K562 (cell line): Measurements from ENCODE around the gene PGBD1. TPM values are rescaled to one million over a fixed set of nuclear protein-coding genes. Genes with fewer than 3 reads are reported as not detected.

Experiments used
- ATAC-seq: fragments of 200-7000 bp; cut with Tn5 transposase; 3 replicates; pipeline ENCODE4 v1.9.1; 2020; ENCODE audit warnings: moderate library complexity
- BruUV-seq: library from RNA; stranded (reverse); fragments of 400-500 nt; replicated peaks from 2 replicates; lab custom pipeline; 2021; lab: Mats Ljungman, UMichigan
- CTCF ChIA-PET: fragments of 300-600 bp; formaldehyde crosslinking; extraction: SDS; loops from one replicate; lab custom pipeline; 2021; ENCODE audit warnings: low intra/inter-chr PET ratio; lab: Yijun Ruan, JAX
- POLR2A ChIA-PET: fragments of 300-600, 350-650 bp; sonication (Branson Sonifier 250); formaldehyde crosslinking; extraction: SDS; loops from one replicate; lab custom pipeline; 2021; ENCODE audit warnings: antibody characterized with exemption, inconsistent platforms; lab: Yijun Ruan, JAX
- DNase-seq, 4 experiments: peaks; one replicate each; pipeline versions ENCODE4 v3.0.0 to v3.0.0-alpha.2; 2011 to 2018; ENCODE audit warnings: low spot score in 3 of 4, mixed read lengths in 3 of 4; ENCODE audit errors: extremely low read depth in 1 of 4
- FAIRE-seq: peaks from 2 replicates; lab custom pipeline; 2011; peaks lifted over from hg19 to GRCh38; lab: Jason Lieb, UNC
- H2AFZ ChIP-seq: 2 replicates; pipeline ENCODE4 v1.6.0; 2011; ENCODE audit warnings: low read depth, low read length, control low read depth, inconsistent platforms
- H3K27ac ChIP-seq: fragments of 200-600 bp; 3 replicates; pipeline ENCODE4 v1.8.0; 2011; ENCODE audit warnings: low read depth, mild to moderate bottlenecking, control low read depth, inconsistent platforms, low read length, moderate library complexity, mixed read lengths; ENCODE audit errors: extremely low read depth
- H3K27me3 ChIP-seq, 2 experiments: fragments of 300-600 bp in 1 of 2; 2 replicates in 1 of 2; 3 replicates in 1 of 2; pipeline versions ENCODE4 v1.6.0 to v1.8.0; 2011; ENCODE audit warnings: inconsistent platforms in 2 of 2, low read length in 2 of 2, mild to moderate bottlenecking in 1 of 2, mixed read lengths in 1 of 2, moderate library complexity in 1 of 2; ENCODE audit not compliant: control insufficient read depth in 2 of 2, insufficient read depth in 2 of 2
- H3K36me3 ChIP-seq: fragments of 300-600 bp; 3 replicates; pipeline ENCODE4 v1.8.0; 2011; ENCODE audit warnings: mild to moderate bottlenecking, low read length, inconsistent platforms; ENCODE audit not compliant: control insufficient read depth, insufficient read depth
- H3K4me1 ChIP-seq, 2 experiments: fragments of 200-600 bp in 1 of 2; replicated peaks in 1 of 2; 2 replicates in 1 of 2; 3 replicates in 1 of 2; pipeline versions ENCODE4 v1.5.1 to v1.8.0; 2011; ENCODE audit warnings: inconsistent platforms in 2 of 2, low read length in 2 of 2, mild to moderate bottlenecking in 1 of 2, mixed read lengths in 1 of 2, moderate library complexity in 1 of 2; ENCODE audit not compliant: control insufficient read depth in 2 of 2, insufficient read depth in 2 of 2
- H3K4me2 ChIP-seq: 2 replicates; pipeline ENCODE4 v1.6.1; 2011; ENCODE audit warnings: low read length, control low read depth, inconsistent platforms, mixed read lengths; ENCODE audit not compliant: insufficient read depth
- H3K4me3 ChIP-seq: fragments of 200-600 bp; sonication (generic), shearing (Covaris generic); 2 replicates; pipeline ENCODE4 v1.5.1; 2016; ENCODE audit warnings: control low read depth, inconsistent platforms
- H3K79me2 ChIP-seq: fragments of 200-600 bp; 3 replicates; pipeline ENCODE4 v1.8.0; 2011; ENCODE audit warnings: low read length, inconsistent platforms; ENCODE audit not compliant: control insufficient read depth, insufficient read depth
- H3K9ac ChIP-seq, 2 experiments: 2 replicates each; pipeline versions ENCODE4 v1.6.0 to v1.6.1; 2011; ENCODE audit warnings: low read depth in 2 of 2, low read length in 2 of 2, control low read depth in 1 of 2, inconsistent platforms in 1 of 2, mild to moderate bottlenecking in 1 of 2, mixed read lengths in 1 of 2; ENCODE audit not compliant: insufficient read depth in 1 of 2
- H3K9me1 ChIP-seq: one replicate; pipeline ENCODE4 v1.6.0; 2011; ENCODE audit warnings: inconsistent platforms, mild to moderate bottlenecking, low read length, moderate library complexity; ENCODE audit not compliant: control insufficient read depth, insufficient read depth
- H3K9me3 ChIP-seq: replicated peaks from 2 replicates; pipeline ENCODE4 v1.5.1; 2011; ENCODE audit warnings: low read depth, low read length, inconsistent platforms; ENCODE audit not compliant: control insufficient read depth, insufficient read depth
- H4K20me1 ChIP-seq: replicated peaks from 2 replicates; pipeline ENCODE4 v1.6.1; 2011; ENCODE audit warnings: low read length, inconsistent platforms, mixed read lengths; ENCODE audit not compliant: control insufficient read depth, insufficient read depth
- ATF3 ChIP-seq, 2 experiments: fragments of 450-650 bp in 1 of 2; sonication (generic) in 1 of 2; formaldehyde crosslinking in 1 of 2; IDR thresholded peaks in 1 of 2; conservative IDR thresholded peaks in 1 of 2; 2 replicates each; pipeline versions ENCODE4 v1.6.1 to v1.8.1; 2016 to 2023; ENCODE audit warnings: mild to moderate bottlenecking in 2 of 2, moderate library complexity in 2 of 2, inconsistent platforms in 1 of 2, missing genetic modification reagents in 1 of 2
- CEBPB ChIP-seq: fragments of 450-650 bp; IDR thresholded peaks from 2 replicates; pipeline ENCODE4 v1.6.1; 2016; ENCODE audit warnings: missing genetic modification characterization, missing compliant biosample characterization
- CEBPG ChIP-seq, 3 experiments: fragments of 200-800 bp in 1 of 3; sonication (Bioruptor generic) in 1 of 3; sonication (generic) in 1 of 3; formaldehyde crosslinking in 1 of 3; IDR thresholded peaks in 2 of 3; conservative IDR thresholded peaks in 1 of 3; 2 replicates each; pipeline versions ENCODE4 v1.6.1 to v1.8.0; 2016 to 2022; ENCODE audit warnings: missing compliant biosample characterization in 2 of 3, missing genetic modification characterization in 2 of 3, mild to moderate bottlenecking in 1 of 3, missing genetic modification reagents in 1 of 3
- DPF2 ChIP-seq: fragments of 450-650 bp; IDR thresholded peaks from 2 replicates; pipeline ENCODE4 v1.6.1; 2016
- NCOA4 ChIP-seq: fragments of 450-650 bp; IDR thresholded peaks from 2 replicates; pipeline ENCODE4 v1.6.1; 2018; ENCODE audit warnings: mild to moderate bottlenecking; ENCODE audit not compliant: partially characterized antibody
- NR2C1 ChIP-seq, 2 experiments: fragments of 450-650 bp; IDR thresholded peaks; 2 replicates each; pipeline ENCODE4 v1.6.1; 2017; ENCODE audit warnings: mild to moderate bottlenecking in 2 of 2, antibody characterized with exemption in 1 of 2, inconsistent platforms in 1 of 2, missing compliant biosample characterization in 1 of 2, missing genetic modification characterization in 1 of 2
- TAF9B ChIP-seq: fragments of 450-650 bp; IDR thresholded peaks from 2 replicates; pipeline ENCODE4 v1.6.1; 2018; ENCODE audit warnings: mild to moderate bottlenecking; ENCODE audit not compliant: partially characterized antibody
- WGBS: fragments of 100-300 bp; shearing (Covaris generic); methylation state at CpG from one replicate; pipeline ENCODE4 v1.1.6; 2016; ENCODE audit warnings: low coverage, mixed read lengths; ENCODE audit not compliant: insufficient coverage; ENCODE audit errors: missing lambda C conversion rate; 5-methylcytosine and 5-hydroxymethylcytosine counted together
- in situ Hi-C: fragments of 300-500 bp; cut with MboI; formaldehyde crosslinking; loops from 4 replicates; pipeline ENCODE4 v1.15.0; 2018; ENCODE audit warnings: inconsistent platforms, mixed read lengths
- intact Hi-C: fragments of 100-400 bp; cut with micrococcal nuclease; formaldehyde crosslinking; loops from 2 replicates; pipeline ENCODE4 v1.14.2; 2022
- polyA plus RNA-seq, 8 experiments: library from polyadenylated mRNA; depleted of rRNA in 4 of 8; stranded (reverse) in 5 of 8; unstranded in 3 of 8; fragments of >200 nt; fragmentation: Nextera tagmentation in 2 of 8; fragmentation: Illumina TruSeq in 1 of 8; extraction: Ambion mirVana in 2 of 8; extraction: Trizol in 1 of 8; gene quantifications; 2 replicates each; pipeline versions ENCODE4 v1.2.1 to v1.2.3, GENCODE V29; 2011 to 2014; ENCODE audit warnings: inconsistent platforms in 1 of 8, missing spikeins in 1 of 8
- total RNA-seq, 7 experiments: library from RNA; depleted of rRNA in 6 of 7; stranded (reverse); fragments of >200 nt in 6 of 7; fragmentation: Illumina TruSeq in 2 of 7; extraction: Trizol in 2 of 7; gene quantifications; 2 replicates each; pipeline versions ENCODE4 v1.2.1 to v1.2.3, GENCODE V29; 2011 to 2021; ENCODE audit warnings: low replicate concordance in 1 of 7

PGBD1 gene
- total and polyA plus RNA-seq, 9 of the 15 experiments (the other 6 are each of a cell fraction or from before 2014, with no cell fraction given) = 3.3 to 9.0 (median 7.3) TPM

GRCh38 chr6:28274888-28275287 is 6.5 kb upstream of the PGBD1 start:
- no peaks in the 10 kb centered on the region; a peak in 2 of 5 replicates for H3K4me1 ChIP-seq
- POLR2A ChIA-PET = interaction anchor here (0.6 to 2.0 kb wide), 7 partner anchors 8 to 133 kb away, joined by 3 to 6 read pairs (median 3); partner anchors contain the start of genes ZKSCAN8 and ZSCAN26
- H3K4me2 ChIP-seq = no peak overlapping the region
- H3K9ac ChIP-seq = no peak overlapping the region
- intact Hi-C loops = no loop called here
- H3K27me3 ChIP-seq = no peaks in the 10 kb centered on the region
- H3K4me3 ChIP-seq = no peak overlapping the region
- CTCF ChIA-PET = no interaction called here
- H3K36me3 ChIP-seq = peaks cover 54% of the 10 kb centered on the region
- H2AFZ ChIP-seq = no peak overlapping the region
- FAIRE-seq (no peak), ATAC-seq (no peak), DNase-seq (no peak)
- H3K9me3 ChIP-seq = no peaks in the 10 kb centered on the region
- H3K9me1 ChIP-seq = no peaks in the 10 kb centered on the region
- TF ChIP-seq NCOA4 (no peak), DPF2 (no peak)
- no peak overlapping the region for H3K27ac ChIP-seq
- no TSS peak for BruUV-seq
- in situ Hi-C loops = no loop called here
- no peaks in the 10 kb centered on the region for H4K20me1 ChIP-seq
- peaks cover 3% of the 10 kb centered on the region; the same call in 2 of the 3 replicates for H3K79me2 ChIP-seq

- Histone ChIP-seq H3K36me3 (peaks cover 44% of the 10 kb centered on the region), H3K4me2 (no peak overlapping the region), H3K9me1 (no peaks in the 10 kb centered on the region), H3K79me2 (peaks cover 12% of the 10 kb centered on the region), H3K9ac (no peak overlapping the region), H3K27ac (no peak overlapping the region), H3K9me3 (peaks cover 2% of the 10 kb centered on the region; the same call in 1 of the 2 replicates)
- CTCF ChIA-PET = no interaction called here
- ATAC-seq (no peak), FAIRE-seq (no peak)
- in situ Hi-C loops = no loop called here
- WGBS = 28% methylated on average over 3 of the region's 3 CpGs
- TF ChIP-seq CEBPB (tag) (0 out of 2 replicates have a peak, but pooled peaks have one; percentile 38), CEBPG (CRISPR knock-in tag; IDR thresholded peaks at IDR 0.05) (no peak), CEBPG (tag; conservative IDR thresholded peaks at IDR 0.05 in 1 of 2, IDR thresholded peaks at IDR 0.05 in 1 of 2) (peak; percentile 65 to 78; a peak in 3 of 4 replicates), NR2C1 (IDR thresholded peaks at IDR 0.05) (no peak), NR2C1 (tag; IDR thresholded peaks at IDR 0.05) (no peak), TAF9B (no peak), ATF3 (IDR thresholded peaks at IDR 0.05) (peak; percentile 84), ATF3 (CRISPR knock-in tag; conservative IDR thresholded peaks at IDR 0.05) (no peak)
- TF ChIP-seq, all 486 proteins: peak for 3
- DNase-seq = no peak
- Histone ChIP-seq H3K27me3 (no peaks in the 10 kb centered on the region), H2AFZ (no peak overlapping the region), H3K4me1 (peaks cover 4 to 7% of the 10 kb centered on the region in 2 experiments; a peak in 1 of 5 replicates), H4K20me1 (no peaks in the 10 kb centered on the region), H3K4me3 (no peak overlapping the region)
- no TSS peak for BruUV-seq
- POLR2A ChIA-PET = interaction anchor here (0.9 to 5.4 kb wide), 4 partner anchors 9 to 78 kb away, joined by 3 to 61 read pairs (median 4); partner anchors contain the start of gene ZSCAN26
- intact Hi-C loops = no loop called here
Measured at GRCh38 chr6:28277746-28278145, 3.6 kb upstream of the PGBD1 start.
